Embryonic facial prominence (tissue), 1 donor: ENCODE results near the gene COL4A2.
A peak's percentile ranks its signal among the peaks of the same experiment; 100 is the strongest.

Experiments used
- DNase-seq: peaks from one replicate; pipeline ENCODE4 v3.0.0-alpha.2; 2016; ENCODE audit errors: extremely low spot score

COL4A2 gene

GRCh38 chr13:110455444-110455843 is 148.4 kb downstream of the COL4A2 start:
- no peak for DNase-seq

DNA sequence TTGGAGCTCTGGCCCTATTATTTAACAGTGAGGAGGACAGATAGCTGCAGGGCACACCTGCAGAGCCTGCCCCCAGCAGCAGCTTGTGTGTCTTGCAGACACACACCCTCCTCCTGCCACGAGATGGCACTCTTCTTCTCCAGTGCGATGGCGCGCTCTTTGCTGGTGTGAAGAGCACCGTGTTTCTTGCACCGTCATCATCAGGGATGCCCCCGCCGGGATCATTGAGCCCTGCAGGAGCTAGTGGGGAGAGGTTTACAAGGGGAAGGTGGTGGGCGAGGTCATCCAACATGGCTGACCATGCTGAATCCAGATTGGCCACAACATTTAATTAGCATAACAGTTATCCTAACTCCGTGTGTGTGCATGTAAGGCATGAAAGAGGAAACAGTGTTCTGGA is 148.9 kb downstream of the COL4A2 start:
- peak; percentile 55 for DNase-seq

DNA sequence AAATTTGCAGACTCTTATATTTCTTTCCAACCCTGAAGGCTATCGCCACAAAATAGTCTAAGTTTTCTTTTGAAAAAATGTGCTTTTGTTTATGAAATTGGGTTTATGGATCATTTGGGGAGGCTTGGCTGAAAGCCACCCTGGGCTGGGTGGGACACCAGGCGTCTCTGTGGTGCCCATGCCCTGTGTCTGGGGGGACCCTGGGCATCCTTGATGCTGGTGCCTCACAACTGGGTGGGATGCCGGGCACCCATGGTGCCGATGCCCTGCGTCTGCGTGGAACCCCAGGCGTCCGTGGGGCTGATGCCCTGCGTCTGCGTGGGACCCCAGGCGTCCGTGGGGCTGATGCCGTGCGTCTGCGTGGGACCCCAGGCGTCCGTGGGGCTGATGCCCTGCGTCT is 149.5 kb downstream of the COL4A2 start:
- DNase-seq: no peak

GRCh38 chr13:110457361-110457760 is 150.3 kb downstream of the COL4A2 start:
- no peak for DNase-seq

DNA sequence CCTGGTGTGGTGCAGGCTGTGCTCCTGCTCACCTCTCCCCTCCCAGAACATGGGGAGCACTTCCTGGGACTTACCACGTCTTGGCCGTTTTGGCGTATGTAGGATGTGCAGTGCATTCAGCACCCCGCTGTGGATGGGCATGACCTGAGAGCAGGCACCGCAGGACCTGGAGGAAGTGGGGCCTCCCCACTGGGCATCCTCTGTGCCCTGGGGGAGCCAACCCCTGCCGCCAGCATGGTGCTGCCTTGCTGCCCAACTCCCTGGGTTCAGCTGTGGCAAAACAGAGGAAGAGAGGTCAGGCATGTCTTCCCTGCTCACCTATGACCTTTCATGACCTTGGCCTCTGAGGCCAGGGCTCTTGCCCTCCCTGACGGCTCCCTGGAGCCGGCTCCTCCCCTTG is 150.9 kb downstream of the COL4A2 start:
- no peak for DNase-seq

DNA sequence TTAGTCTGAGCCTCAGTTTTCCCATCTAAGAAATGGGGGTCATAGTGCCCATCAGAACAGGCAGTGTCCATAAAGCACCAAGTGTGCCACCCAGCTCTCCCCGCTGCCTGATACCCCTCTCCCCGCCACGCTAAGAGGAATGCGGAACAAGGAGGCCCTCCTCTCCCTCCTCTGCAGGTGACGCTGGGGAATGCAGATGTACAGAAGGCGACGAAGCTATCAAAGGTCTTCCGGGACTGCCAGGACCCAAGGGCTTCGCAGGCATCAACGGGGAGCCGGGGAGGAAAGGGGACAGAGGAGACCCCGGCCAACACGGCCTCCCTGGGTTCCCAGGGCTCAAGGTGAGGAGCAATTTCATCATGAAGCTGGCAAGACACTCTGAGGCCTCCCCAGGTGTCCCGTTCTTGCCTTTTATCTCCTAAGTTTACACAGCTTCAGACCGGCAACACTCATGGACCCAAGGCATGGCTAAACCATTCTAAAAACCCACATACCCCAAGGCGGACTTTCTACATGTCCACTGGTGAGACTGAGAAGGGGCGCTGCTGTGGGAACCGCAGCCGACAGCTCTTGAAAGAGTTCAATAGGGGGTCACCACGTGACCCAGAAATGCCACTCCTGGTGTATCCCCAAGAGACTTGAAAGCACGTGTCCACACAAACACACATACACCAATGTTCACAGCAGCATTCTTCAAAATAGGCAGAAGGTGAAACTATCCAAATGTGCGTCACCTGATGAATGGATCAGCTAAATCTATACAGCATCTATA is 151.7 kb downstream of the COL4A2 start:
- no peak for DNase-seq

DNA sequence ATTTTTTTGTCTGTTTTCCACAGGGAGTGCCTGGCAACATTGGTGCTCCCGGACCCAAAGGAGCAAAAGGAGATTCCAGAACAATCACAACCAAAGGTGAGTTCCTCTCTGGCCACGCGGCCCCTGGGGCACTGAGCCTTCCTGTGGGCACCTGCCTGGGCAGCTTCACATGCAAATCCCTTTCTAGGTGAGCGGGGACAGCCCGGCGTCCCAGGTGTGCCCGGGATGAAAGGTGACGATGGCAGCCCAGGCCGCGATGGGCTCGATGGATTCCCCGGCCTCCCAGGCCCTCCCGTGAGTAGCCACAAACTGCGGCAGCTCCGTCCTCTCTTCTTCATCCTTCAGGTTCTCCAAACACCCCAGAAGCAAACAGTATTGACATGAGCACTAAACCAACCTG is 155.0 kb downstream of the COL4A2 start:
- no peak for DNase-seq

DNA sequence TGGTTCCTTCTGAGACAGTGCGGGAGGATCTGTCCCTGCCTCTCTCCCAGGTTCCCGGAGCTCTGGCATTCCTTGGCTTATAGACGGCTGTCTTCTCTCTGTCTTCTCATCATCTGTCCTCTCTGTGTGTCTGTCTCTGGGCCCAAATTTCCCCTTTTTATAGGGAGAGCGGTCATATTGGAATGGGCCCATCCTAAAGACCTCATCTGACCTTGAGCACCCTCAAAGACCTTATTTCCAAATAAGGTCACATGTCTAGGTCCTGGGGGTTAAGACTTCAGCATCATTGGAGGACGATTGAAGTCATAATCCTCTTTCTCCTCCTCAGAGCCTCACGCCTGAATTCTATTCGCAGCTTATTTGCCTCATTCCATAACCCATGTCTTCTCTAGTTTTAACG is 156.1 kb downstream of the COL4A2 start:
- no peak for DNase-seq

DNA sequence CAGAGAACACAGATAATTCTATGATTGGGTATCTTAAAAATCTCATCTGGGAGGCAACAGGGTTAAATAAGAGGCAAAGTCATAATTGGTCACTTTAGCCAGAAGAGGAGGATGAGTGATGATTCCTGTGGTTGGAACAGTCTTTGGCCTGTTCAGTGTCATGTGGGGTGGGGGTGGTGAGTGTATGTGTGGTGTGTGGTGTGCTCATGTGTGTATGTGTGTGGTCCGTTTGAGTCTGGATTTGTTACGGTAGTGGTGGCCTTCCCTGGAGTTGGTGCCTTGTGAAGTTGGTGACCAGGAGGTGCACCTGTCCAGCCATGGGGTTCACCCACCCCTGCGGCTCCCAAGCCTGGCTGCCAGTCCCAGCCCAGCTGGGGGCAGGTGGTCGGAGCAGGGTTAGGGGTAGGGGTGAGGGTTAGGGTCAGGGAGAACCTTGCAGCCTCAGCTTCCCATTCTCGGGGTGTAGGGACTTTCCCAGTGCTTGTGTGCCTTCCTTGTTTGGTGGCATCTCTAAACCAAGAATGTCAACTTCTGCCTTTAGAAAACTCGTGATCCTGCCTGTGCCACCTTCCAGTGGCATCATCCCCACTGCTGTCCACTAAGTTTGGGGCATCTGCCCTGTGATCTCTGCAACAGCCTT is 156.9 kb downstream of the COL4A2 start:
- DNase-seq: no peak

DNA sequence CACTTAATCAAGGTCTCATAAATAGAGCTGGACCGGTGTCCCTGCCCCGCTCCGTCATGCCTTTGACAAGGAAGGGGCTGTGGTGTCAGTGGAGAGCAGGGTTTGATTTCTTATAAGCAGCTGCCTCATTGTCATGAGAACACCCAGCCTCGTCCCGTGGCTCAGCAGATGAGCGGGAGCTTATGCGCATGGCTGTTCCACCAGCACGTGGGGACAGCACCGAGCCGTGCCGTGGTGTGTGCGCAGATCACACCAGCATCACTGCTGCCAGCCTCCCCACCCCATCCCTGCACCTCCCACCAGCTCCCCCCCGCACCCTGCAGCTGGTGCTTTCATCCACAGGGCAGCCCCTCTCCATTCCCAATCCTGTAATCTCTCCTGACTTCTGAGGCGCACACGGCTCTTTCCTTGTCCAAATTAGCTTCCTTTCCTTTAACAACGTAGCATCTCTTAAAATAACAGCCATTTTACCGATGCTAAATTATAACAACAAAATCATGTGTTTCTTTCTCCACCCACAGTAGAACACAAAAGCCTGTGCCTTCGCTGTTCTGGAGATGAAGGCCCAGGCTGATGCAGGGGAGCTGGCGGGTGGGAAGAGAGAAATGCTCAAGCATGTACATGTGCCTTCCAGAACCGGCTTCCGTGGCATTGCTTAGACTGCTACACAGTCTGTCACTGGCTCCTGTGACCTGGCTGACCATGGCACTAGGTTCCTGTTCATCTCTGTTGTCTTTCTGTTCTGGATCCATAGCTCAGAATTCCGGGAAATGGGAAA is 157.7 kb downstream of the COL4A2 start:
- no peak for DNase-seq

GRCh38 chr13:110465696-110466095 is 158.6 kb downstream of the COL4A2 start:
- DNase-seq: no peak

GRCh38 chr13:110466266-110466915 is 159.3 kb downstream of the COL4A2 start:
- no peak for DNase-seq

- no peak for DNase-seq
These were observed 160.5 kb downstream of the COL4A2 start for GRCh38 chr13:110467516-110468110.

GRCh38 chr13:110468986-110469495 is 162.0 kb downstream of the COL4A2 start:
- DNase-seq: no peak

DNA sequence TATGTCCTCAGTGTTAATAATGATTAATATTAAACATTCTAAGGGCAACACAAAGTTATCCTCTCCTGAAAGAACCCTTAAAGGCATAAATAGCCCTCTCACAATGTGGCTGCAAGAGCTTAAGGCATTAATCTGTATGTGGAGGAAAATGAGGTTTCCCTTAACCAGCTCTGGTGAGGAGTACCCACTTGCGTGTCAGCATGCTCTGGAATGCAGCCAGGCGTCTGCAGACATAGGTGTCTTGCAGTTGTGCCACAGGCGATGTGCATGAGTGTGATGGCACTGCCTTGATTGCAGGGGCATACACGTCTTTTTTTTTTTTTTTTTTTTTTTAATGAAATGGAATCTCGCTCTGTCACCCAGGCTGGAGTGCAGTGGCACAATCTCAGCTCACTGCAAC is 162.5 kb downstream of the COL4A2 start:
- DNase-seq: no peak

GRCh38 chr13:110470272-110471009 is 163.4 kb downstream of the COL4A2 start:
- no peak for DNase-seq

GRCh38 chr13:110471156-110471832 is 164.2 kb downstream of the COL4A2 start:
- DNase-seq: no peak

DNA sequence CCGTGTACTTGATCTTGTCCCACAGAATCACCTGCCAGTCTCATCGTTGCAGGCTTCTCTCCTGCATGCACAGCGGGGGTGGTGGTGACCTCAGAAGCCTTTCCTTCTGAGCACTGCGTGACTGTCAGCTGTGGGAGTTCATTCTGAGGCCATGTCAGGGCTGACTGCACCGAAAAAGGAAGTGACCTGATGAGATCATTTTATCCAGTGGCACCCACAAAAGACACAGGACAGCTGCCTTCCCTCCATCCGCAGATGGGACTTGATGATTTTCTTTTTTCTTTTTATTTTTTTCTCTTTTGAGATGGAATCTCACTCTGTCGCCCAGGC is 164.7 kb downstream of the COL4A2 start:
- DNase-seq: no peak

- no peak for DNase-seq
These were observed 165.9 kb downstream of the COL4A2 start for GRCh38 chr13:110472904-110473563.

DNA sequence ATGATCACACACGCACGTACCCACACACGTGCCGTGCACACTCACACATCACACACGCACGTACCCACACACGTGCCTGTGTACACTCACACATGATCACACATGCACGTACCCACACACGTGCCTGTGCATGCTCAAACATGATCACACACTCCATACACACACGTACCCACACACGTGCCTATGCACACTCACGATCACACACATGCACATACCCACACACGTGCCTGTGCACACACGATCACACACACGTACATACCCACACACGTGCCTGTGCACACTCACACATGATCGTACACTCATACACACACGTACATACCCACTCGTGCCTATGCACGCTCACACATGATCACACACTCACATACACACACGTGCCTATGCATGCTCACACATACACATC is 167.6 kb downstream of the COL4A2 start:
- no peak for DNase-seq
